ENCODE results near the gene CEP95. TPM values are rescaled to one million over a fixed set of nuclear protein-coding genes. Genes with fewer than 3 reads are reported as not detected.

The CEP95 gene
- total RNA-seq, 1 experiment from 2014 or later = 63.8 TPM

DNA sequence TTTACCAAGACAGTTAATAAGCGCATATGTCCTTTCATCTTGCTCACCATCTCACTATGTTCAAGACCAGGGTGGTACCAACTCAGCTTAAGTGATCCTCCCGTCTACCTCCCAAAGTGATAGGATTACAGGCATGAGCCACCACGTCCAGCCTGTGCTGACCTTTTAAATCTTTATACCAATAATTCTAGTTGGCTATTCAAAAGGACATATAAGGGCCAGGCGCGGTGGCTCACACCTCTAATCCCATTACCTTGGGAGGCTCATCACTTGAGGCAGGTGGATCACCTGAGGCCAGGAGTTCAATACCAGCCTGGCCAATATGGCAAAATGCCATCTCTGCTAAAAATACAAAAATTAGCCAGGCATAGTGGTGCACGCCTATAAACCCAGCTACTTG lies 2.4 kb downstream of the CEP95 start (continued):
- TF ChIP-seq, protein P1, sequence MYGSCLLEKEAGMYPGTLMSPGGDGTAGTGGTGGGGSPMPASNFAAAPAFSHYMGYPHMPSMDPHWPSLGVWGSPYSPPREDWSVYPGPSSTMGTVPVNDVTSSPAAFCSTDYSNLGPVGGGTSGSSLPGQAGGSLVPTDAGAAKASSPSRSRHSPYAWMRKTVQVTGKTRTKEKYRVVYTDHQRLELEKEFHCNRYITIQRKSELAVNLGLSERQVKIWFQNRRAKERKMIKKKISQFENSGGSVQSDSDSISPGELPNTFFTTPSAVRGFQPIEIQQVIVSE (CRISPR knock-in tag; IDR thresholded peaks at IDR 0.05; ENCODE audit: borderline replicate concordance) = no peak
- TF ChIP-seq, protein P2, sequence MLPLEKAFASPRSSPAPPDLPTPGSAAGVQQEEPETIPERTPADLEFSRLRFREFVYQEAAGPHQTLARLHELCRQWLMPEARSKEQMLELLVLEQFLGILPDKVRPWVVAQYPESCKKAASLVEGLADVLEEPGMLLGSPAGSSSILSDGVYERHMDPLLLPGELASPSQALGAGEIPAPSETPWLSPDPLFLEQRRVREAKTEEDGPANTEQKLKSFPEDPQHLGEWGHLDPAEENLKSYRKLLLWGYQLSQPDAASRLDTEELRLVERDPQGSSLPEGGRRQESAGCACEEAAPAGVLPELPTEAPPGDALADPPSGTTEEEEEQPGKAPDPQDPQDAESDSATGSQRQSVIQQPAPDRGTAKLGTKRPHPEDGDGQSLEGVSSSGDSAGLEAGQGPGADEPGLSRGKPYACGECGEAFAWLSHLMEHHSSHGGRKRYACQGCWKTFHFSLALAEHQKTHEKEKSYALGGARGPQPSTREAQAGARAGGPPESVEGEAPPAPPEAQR (CRISPR knock-in tag; IDR thresholded peaks at IDR 0.05) = no peak
- TF ChIP-seq ZNF263 (CRISPR knock-in tag; IDR thresholded peaks at IDR 0.05; ENCODE audit: low read depth) = no peak

DNA sequence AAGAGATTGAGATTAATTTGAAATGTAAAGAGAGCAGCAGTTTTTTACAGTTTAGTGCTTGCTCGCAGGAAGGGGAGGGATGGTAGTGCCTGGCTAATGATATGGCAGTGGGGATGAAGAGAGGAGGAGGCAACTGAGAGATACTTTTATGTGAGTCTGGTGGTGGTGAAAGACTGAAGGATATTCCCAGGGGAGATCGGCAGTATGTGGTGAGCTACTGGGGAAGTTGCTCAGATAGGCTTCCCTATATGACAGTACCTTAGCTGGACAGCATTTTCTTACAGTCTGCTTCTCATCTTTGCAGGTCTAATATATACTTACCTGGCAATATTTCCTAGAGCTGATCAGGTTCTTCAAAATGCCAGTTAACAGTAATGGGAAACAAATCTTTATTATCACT lies 8.6 kb downstream of the CEP95 start:
- ChIA-PET POLR2A (no interaction called here), CTCF (no interaction called here)
- ATAC-seq (no peak), DNase-seq (ENCODE audit: low spot score) (no peak)
- H3K4me3 Mint-ChIP-seq = no peak overlapping the region
- H3K9me3 Mint-ChIP-seq = no peaks in the 10 kb centered on the region
- H3K27ac Mint-ChIP-seq = no peak overlapping the region
- no peaks in the 10 kb centered on the region for H3K27me3 Mint-ChIP-seq (ENCODE audit: low read depth)
- peaks cover 11% of the 10 kb centered on the region for H3K4me1 Mint-ChIP-seq
- peaks cover 81% of the 10 kb centered on the region for H3K36me3 Mint-ChIP-seq
- TF ChIP-seq CREB1 (CRISPR knock-in tag; IDR thresholded peaks at IDR 0.05) (no peak), NFE2L1 (CRISPR knock-in tag; IDR thresholded peaks at IDR 0.05) (no peak), KAT7 (CRISPR knock-in tag; IDR thresholded peaks at IDR 0.05; ENCODE audit: borderline replicate concordance) (no peak), MYBL2 (CRISPR knock-in tag; IDR thresholded peaks at IDR 0.05) (no peak)
- TF ChIP-seq, protein P3, sequence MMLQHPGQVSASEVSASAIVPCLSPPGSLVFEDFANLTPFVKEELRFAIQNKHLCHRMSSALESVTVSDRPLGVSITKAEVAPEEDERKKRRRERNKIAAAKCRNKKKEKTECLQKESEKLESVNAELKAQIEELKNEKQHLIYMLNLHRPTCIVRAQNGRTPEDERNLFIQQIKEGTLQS (CRISPR knock-in tag; conservative IDR thresholded peaks at IDR 0.05) = no peak
- TF ChIP-seq, protein P4, sequence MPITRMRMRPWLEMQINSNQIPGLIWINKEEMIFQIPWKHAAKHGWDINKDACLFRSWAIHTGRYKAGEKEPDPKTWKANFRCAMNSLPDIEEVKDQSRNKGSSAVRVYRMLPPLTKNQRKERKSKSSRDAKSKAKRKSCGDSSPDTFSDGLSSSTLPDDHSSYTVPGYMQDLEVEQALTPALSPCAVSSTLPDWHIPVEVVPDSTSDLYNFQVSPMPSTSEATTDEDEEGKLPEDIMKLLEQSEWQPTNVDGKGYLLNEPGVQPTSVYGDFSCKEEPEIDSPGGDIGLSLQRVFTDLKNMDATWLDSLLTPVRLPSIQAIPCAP (CRISPR knock-in tag; IDR thresholded peaks at IDR 0.05) = no peak

DNA sequence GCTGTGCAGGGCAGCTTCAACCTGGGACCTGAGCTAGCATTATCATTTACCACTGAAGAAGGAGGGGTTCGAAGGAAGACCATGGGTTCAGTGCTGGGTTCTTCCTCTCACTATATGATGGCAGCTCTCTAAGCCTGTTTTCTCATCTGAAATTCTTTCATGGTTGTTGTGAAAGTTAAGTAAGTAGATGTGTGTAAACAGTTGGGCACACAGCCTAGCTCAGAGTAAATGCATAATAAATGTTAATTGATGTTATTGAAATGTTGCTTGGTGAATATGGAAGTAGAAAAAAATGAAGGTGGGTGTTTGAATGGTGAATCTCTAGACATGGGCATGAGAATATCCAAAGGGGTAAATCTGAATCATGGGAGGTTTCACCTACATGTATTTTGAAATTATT lies 9.1 kb downstream of the CEP95 start:
- peaks cover 7% of the 10 kb centered on the region for H3K4me1 Mint-ChIP-seq
- peaks cover 78% of the 10 kb centered on the region for H3K36me3 Mint-ChIP-seq
- H3K27me3 Mint-ChIP-seq (ENCODE audit: low read depth) = no peaks in the 10 kb centered on the region
- ChIA-PET CTCF (no interaction called here), POLR2A (no interaction called here)
- no peak overlapping the region for H3K27ac Mint-ChIP-seq
- no peak for DNase-seq (ENCODE audit: low spot score)
- ATAC-seq = no peak
- no peak for TF ChIP-seq ZNF232 (CRISPR knock-in tag; IDR thresholded peaks at IDR 0.05)
- H3K9me3 Mint-ChIP-seq = no peaks in the 10 kb centered on the region
- H3K4me3 Mint-ChIP-seq = no peak overlapping the region

DNA sequence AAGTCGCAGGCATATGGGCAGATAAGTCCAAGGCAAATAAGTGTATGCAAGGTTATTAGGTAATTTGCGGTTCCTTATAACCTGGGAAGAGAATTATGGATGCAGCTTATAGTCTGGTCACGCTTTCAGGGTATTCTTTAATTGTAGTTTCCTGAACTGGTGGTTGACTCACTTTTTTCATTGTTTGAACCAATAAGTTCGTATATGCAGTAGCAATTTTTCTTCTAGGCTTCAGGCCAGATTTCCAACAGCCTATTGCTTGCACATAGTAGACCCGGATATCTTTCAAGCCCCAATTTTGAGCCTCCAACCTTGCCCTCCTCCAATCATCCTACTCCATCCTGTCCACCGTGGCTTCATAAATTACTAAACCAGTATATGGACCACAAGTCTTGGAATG lies 12.8 kb downstream of the CEP95 start:
- Mint-ChIP-seq H3K9me3 (no peaks in the 10 kb centered on the region), H3K27me3 (ENCODE audit: low read depth) (no peaks in the 10 kb centered on the region), H3K27ac (no peak overlapping the region), H3K4me1 (no peaks in the 10 kb centered on the region), H3K4me3 (no peak overlapping the region), H3K36me3 (peaks cover 68% of the 10 kb centered on the region)
- no peak for DNase-seq (ENCODE audit: low spot score)
- no peak for ATAC-seq
- ChIA-PET CTCF (no interaction called here), POLR2A (no interaction called here)
- TF ChIP-seq, protein P5, sequence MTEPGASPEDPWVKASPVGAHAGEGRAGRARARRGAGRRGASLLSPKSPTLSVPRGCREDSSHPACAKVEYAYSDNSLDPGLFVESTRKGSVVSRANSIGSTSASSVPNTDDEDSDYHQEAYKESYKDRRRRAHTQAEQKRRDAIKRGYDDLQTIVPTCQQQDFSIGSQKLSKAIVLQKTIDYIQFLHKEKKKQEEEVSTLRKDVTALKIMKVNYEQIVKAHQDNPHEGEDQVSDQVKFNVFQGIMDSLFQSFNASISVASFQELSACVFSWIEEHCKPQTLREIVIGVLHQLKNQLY (CRISPR knock-in tag; IDR thresholded peaks at IDR 0.05) = no peak
- TF ChIP-seq JAZF1 (CRISPR knock-in tag; IDR thresholded peaks at IDR 0.05) (no peak), NFATC4 (CRISPR knock-in tag; IDR thresholded peaks at IDR 0.05) (no peak), CREM (CRISPR knock-in tag; IDR thresholded peaks at IDR 0.05) (no peak), MXD4 (CRISPR knock-in tag; IDR thresholded peaks at IDR 0.05; ENCODE audit: borderline replicate concordance) (no peak), OVOL2 (CRISPR knock-in tag; IDR thresholded peaks at IDR 0.05; ENCODE audit: borderline replicate concordance) (no peak)
- TF ChIP-seq, protein P2 (CRISPR knock-in tag; IDR thresholded peaks at IDR 0.05) = no peak
- TF ChIP-seq, protein P6, sequence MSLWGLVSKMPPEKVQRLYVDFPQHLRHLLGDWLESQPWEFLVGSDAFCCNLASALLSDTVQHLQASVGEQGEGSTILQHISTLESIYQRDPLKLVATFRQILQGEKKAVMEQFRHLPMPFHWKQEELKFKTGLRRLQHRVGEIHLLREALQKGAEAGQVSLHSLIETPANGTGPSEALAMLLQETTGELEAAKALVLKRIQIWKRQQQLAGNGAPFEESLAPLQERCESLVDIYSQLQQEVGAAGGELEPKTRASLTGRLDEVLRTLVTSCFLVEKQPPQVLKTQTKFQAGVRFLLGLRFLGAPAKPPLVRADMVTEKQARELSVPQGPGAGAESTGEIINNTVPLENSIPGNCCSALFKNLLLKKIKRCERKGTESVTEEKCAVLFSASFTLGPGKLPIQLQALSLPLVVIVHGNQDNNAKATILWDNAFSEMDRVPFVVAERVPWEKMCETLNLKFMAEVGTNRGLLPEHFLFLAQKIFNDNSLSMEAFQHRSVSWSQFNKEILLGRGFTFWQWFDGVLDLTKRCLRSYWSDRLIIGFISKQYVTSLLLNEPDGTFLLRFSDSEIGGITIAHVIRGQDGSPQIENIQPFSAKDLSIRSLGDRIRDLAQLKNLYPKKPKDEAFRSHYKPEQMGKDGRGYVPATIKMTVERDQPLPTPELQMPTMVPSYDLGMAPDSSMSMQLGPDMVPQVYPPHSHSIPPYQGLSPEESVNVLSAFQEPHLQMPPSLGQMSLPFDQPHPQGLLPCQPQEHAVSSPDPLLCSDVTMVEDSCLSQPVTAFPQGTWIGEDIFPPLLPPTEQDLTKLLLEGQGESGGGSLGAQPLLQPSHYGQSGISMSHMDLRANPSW (CRISPR knock-in tag; conservative IDR thresholded peaks at IDR 0.05; ENCODE audit: low read depth) = no peak
- TF ChIP-seq, protein P7, sequence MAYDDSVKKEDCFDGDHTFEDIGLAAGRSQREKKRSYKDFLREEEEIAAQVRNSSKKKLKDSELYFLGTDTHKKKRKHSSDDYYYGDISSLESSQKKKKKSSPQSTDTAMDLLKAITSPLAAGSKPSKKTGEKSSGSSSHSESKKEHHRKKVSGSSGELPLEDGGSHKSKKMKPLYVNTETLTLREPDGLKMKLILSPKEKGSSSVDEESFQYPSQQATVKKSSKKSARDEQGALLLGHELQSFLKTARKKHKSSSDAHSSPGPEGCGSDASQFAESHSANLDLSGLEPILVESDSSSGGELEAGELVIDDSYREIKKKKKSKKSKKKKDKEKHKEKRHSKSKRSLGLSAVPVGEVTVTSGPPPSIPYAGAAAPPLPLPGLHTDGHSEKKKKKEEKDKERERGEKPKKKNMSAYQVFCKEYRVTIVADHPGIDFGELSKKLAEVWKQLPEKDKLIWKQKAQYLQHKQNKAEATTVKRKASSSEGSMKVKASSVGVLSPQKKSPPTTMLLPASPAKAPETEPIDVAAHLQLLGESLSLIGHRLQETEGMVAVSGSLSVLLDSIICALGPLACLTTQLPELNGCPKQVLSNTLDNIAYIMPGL (CRISPR knock-in tag; IDR thresholded peaks at IDR 0.05) = no peak
- TF ChIP-seq, protein P1 (CRISPR knock-in tag; IDR thresholded peaks at IDR 0.05; ENCODE audit: borderline replicate concordance) = no peak

Data from WTC11 (cell line).